PC-3 (cell line): ENCODE results near the gene HARS1.

Experiments
- EZH2 ChIP-seq: fragments of 300-600 bp; sonication (generic); IDR thresholded peaks from one replicate; pipeline ENCODE4 v1.6.1; 2017; ENCODE audit warnings: antibody characterized with exemption, mild to moderate bottlenecking, low read length; ENCODE audit not compliant: unreplicated experiment
- EZH2phosphoT487 ChIP-seq: fragments of 300-600 bp; sonication (generic); IDR thresholded peaks from 2 replicates; pipeline ENCODE4 v1.6.1; 2018; ENCODE audit warnings: mild to moderate bottlenecking, antibody characterized with exemption, low read length, borderline replicate concordance
- TF ChIP-seq, protein P1 (sequence below): fragments of 300-600 bp; sonication (generic); conservative IDR thresholded peaks from 2 replicates; pipeline ENCODE4 v1.5.1; 2017; ENCODE audit warnings: antibody characterized with exemption, low read depth, mild to moderate bottlenecking, low read length

DNA sequence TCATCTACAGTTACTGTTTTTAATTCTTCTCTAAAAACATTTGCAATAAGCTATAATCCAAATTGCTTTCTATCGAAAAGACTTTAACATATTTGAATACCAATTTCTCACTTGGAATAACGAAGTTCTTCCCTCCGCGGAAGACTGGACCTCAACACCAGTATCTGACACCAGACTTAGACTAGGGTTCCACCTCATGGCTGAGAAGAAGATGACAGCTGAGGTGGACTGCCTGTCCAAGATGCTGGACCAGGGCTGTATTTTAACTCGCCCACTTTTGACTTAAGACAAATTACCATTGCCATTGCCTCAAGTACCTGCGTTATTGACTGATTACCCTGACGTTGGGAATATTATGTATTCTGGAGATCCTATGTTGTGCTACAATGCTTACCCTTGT, 43.2 kb upstream of the HARS1 start:
- TF ChIP-seq, protein P1, sequence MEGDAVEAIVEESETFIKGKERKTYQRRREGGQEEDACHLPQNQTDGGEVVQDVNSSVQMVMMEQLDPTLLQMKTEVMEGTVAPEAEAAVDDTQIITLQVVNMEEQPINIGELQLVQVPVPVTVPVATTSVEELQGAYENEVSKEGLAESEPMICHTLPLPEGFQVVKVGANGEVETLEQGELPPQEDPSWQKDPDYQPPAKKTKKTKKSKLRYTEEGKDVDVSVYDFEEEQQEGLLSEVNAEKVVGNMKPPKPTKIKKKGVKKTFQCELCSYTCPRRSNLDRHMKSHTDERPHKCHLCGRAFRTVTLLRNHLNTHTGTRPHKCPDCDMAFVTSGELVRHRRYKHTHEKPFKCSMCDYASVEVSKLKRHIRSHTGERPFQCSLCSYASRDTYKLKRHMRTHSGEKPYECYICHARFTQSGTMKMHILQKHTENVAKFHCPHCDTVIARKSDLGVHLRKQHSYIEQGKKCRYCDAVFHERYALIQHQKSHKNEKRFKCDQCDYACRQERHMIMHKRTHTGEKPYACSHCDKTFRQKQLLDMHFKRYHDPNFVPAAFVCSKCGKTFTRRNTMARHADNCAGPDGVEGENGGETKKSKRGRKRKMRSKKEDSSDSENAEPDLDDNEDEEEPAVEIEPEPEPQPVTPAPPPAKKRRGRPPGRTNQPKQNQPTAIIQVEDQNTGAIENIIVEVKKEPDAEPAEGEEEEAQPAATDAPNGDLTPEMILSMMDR = peak; percentile 28; the same call in 1 of the 2 replicates
- TF ChIP-seq EZH2 (no peak), EZH2phosphoT487 (no peak)
